Activated T-cell treated with anti-CD3 and anti-CD28 coated beads for 4 hours (primary cell): ENCODE measurements around the gene ERCC6L.

Source experiments
- DNase-seq: peaks from one replicate; pipeline ENCODE4 v3.0.0-alpha.2; 2020

ERCC6L gene

DNA sequence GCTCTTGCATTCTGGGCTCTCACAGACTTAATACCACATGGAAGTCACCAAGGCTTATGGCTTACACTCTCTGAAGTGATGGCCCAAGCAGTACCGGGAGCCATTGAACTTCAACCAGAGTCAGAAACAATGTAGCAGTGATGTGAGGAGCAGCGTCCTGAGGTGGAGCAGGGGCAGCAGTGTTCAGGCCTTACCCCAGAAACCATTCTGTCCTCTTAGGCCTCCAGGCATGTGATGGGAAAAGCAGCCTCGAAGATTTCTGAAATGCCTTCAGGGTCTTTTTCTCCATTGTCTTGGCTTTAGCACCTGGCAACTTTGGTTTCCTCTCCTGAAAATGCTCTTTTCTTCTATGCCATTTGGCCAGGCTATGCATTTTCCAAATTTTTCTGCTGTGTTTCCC lies 80.1 kb downstream of the ERCC6L start:
- no peak for DNase-seq
